ENCODE measurements around the gene APMAP. TPM values are rescaled to one million over a fixed set of nuclear protein-coding genes. Genes with fewer than 3 reads are reported as not detected.

The APMAP gene
- total RNA-seq, 2 experiments from 2014 or later = 36.7 to 40.0 TPM

DNA sequence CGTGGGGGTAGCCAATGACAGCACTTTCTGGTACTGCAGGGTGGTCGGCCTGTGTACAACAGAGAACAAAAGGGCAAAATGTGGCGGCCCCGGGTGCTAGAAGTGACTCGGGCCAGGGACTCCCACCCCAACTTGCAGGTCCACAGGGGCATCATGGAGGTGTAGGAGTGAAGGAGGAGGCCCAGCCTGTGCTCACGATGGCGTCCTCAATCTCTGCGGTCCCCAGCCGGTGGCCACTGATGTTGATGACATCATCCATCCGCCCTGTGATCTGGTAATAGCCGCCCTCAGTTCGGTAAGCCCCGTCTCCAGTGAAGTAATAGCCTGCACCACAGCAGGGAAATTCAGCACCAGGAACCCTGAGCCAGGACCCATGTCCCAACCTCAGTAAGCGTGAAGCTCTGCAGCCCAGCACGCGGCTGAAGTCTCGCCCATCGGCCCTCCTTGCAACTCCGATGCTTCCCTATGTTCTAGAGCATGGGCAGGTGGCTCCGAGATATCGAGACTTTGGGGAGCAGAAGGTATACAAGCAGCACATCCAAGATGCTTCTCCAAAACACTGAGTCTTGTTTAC, 20.2 kb upstream of the APMAP start:
- no peaks in the 10 kb centered on the region for H3K9me3 Mint-ChIP-seq

DNA sequence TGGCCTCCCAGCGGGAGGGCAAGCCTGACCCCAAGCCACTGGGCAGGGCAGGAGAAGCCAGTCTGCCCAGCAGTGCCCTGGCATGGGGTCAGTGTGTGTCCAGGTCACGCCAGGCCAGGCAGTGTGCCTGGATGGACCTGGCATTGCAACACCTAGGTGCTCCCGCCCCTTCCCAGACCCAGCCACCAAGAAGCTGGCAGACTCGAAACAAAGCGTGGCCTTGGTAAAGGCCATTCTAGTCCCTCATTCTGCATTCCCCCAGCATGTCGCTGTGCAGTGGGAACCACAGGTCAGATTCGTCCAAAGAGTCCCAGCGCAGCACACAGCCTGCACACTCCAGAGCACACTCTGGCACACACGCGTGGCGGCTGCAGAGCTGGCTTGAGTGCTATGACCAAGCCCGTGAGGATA, 19.3 kb upstream of the APMAP start:
- no peak overlapping the region for H3K27ac Mint-ChIP-seq
- no peak for DNase-seq
- CTCF ChIA-PET = no interaction called here
- H3K9me3 Mint-ChIP-seq = no peaks in the 10 kb centered on the region
- POLR2A ChIA-PET = no interaction called here
- no peak overlapping the region for H3K4me3 Mint-ChIP-seq
- intact Hi-C loops (cut with micrococcal nuclease) = no loop called here
- no peaks in the 10 kb centered on the region for H3K4me1 Mint-ChIP-seq (ENCODE audit: low read depth)
- no peak for ATAC-seq
- TF ChIP-seq, protein P1, sequence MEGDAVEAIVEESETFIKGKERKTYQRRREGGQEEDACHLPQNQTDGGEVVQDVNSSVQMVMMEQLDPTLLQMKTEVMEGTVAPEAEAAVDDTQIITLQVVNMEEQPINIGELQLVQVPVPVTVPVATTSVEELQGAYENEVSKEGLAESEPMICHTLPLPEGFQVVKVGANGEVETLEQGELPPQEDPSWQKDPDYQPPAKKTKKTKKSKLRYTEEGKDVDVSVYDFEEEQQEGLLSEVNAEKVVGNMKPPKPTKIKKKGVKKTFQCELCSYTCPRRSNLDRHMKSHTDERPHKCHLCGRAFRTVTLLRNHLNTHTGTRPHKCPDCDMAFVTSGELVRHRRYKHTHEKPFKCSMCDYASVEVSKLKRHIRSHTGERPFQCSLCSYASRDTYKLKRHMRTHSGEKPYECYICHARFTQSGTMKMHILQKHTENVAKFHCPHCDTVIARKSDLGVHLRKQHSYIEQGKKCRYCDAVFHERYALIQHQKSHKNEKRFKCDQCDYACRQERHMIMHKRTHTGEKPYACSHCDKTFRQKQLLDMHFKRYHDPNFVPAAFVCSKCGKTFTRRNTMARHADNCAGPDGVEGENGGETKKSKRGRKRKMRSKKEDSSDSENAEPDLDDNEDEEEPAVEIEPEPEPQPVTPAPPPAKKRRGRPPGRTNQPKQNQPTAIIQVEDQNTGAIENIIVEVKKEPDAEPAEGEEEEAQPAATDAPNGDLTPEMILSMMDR (IDR thresholded peaks at IDR 0.05) = no peak
- H3K27me3 Mint-ChIP-seq = no peaks in the 10 kb centered on the region
- peaks cover under 1% of the 10 kb centered on the region for H3K36me3 Mint-ChIP-seq (ENCODE audit: low read depth)

More for the DNA sequence above, 20.2 kb upstream of the APMAP start:
- POLR2A ChIA-PET = no interaction called here
- ATAC-seq = no peak
- no peaks in the 10 kb centered on the region for H3K27me3 Mint-ChIP-seq
- DNase-seq = no peak
- no peaks in the 10 kb centered on the region for H3K36me3 Mint-ChIP-seq (ENCODE audit: low read depth)
- CTCF ChIA-PET = no interaction called here
- TF ChIP-seq, protein P1 (IDR thresholded peaks at IDR 0.05) = no peak
- intact Hi-C loops (cut with micrococcal nuclease) = no loop called here
- H3K4me3 Mint-ChIP-seq = no peak overlapping the region
- H3K4me1 Mint-ChIP-seq (ENCODE audit: low read depth) = no peaks in the 10 kb centered on the region
- no peak overlapping the region for H3K27ac Mint-ChIP-seq

DNA sequence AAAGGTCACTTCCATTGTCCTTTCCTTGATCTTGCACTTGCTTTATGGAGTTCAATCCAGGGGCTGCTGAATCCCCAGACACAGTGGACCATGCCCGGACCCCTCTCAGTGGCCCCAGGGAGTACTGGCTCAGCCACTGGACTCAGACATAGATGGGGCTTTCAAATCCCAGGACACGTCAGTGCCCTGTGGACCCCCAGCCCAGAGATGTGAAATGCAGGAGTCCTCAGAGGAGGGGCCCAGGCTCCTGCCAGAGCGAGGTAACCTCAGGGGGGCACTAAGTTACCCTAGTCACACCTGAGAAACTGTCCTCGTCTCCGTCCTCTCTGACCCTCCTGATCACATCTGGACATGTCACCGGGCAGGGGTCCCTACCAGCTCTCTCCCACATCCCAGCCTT, 18.7 kb upstream of the APMAP start:
- ATAC-seq (no peak), DNase-seq (no peak)
- H3K36me3 Mint-ChIP-seq (ENCODE audit: low read depth) = peaks cover 2% of the 10 kb centered on the region
- H3K9me3 Mint-ChIP-seq = no peaks in the 10 kb centered on the region
- ChIA-PET CTCF (interaction anchor here (1.0 kb wide), 1 partner anchor 11 kb away, joined by 3 read pairs; no protein-coding TSS in a partner anchor), POLR2A (no interaction called here)
- H3K4me3 Mint-ChIP-seq = no peak overlapping the region
- intact Hi-C loops (cut with micrococcal nuclease) = no loop called here
- H3K4me1 Mint-ChIP-seq (ENCODE audit: low read depth) = no peaks in the 10 kb centered on the region
- no peak overlapping the region for H3K27ac Mint-ChIP-seq
- TF ChIP-seq, protein P1 (IDR thresholded peaks at IDR 0.05) = no peak
- no peaks in the 10 kb centered on the region for H3K27me3 Mint-ChIP-seq

DNA sequence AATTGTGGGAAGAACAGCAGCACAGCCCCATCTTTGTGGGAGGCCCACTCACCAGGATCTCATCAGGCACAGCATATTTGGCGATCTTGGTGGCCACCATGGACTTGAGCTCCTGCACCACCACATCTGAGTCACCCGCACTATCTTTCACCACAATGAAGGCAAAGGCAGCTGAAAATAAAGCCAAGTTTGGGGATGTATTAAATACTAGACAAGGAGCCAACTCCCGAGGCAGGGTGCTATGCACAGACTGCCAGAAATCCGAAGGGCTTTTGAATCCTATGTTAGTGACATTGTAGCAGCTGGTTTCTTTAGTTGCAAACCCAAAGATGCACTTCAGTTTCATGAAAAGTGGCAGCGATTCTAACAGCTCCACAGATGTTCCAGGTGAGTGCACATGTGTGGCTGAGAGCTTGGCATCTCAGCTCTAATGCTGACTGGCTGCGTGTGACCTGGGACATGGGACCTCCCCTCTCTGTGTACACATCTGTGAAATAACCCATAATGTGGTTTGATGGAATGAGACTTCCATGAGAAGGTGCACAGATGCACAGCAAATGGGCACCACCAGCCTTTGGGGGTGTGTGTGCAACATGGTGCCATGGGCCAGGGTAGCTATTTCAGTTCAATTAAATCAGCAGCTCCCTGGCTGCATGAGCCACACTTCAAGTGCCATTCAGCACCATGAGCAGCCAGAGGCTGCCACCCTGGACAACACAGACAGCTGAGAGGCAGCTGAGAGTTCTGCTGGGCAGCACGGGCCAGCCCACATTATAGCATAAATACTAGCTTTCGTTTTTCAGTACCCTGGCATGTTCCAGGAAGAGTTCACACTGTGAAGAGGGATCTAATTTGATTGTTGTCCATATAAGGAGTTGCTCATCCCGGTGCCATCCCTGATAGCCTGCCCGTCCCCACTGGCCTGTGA, 16.9 kb upstream of the APMAP start:
- Mint-ChIP-seq H3K4me1 (ENCODE audit: low read depth) (no peaks in the 10 kb centered on the region), H3K36me3 (ENCODE audit: low read depth) (peaks cover 7% of the 10 kb centered on the region), H3K4me3 (no peak overlapping the region), H3K27me3 (no peaks in the 10 kb centered on the region), H3K9me3 (no peaks in the 10 kb centered on the region), H3K27ac (no peak overlapping the region)
- TF ChIP-seq, protein P1 (IDR thresholded peaks at IDR 0.05) = no peak
- no peak for DNase-seq
- no peak for ATAC-seq
- POLR2A ChIA-PET = interaction anchor here (0.9 to 1.4 kb wide), 3 partner anchors 10 to 34 kb away, joined by 3 to 4 read pairs (median 3); no protein-coding TSS in a partner anchor
- CTCF ChIA-PET = interaction anchor here (1.1 kb wide), 2 partner anchors 14 to 15 kb away, joined by 3 read pairs; no protein-coding TSS in a partner anchor
- intact Hi-C loops (cut with micrococcal nuclease) = no loop called here
